GM21786 (cell line): ENCODE measurements around the gene KHDC4.
"Not testable (repeated sequence)": the region's sequence is repeated elsewhere in the genome, so short reads cannot be mapped to it uniquely, and the experiment has no call there.

Experiments
- ATAC-seq: cut with Tn5 transposase; IDR thresholded peaks from one replicate; pipeline ENCODE4 v1.9.1; 2021; ENCODE audit not compliant: unreplicated experiment

The KHDC4 gene

GRCh38 chr1:155941845-155942531, 7.8 kb upstream of the KHDC4 start:
- no peak for ATAC-seq

GRCh38 chr1:155940993-155941844, 7.0 kb upstream of the KHDC4 start, which contains the start of gene RXFP4:
Gene RXFP4 (plus strand): TSS chr1:155941638. CDS start chr1:155941710, 72 bp downstream.
- ATAC-seq = no peak

GRCh38 chr1:155940482-155940992, 6.3 kb upstream of the KHDC4 start:
- no peak for ATAC-seq

GRCh38 chr1:155938220-155938627, 4.0 kb upstream of the KHDC4 start:
- no peak for ATAC-seq

- no peak for ATAC-seq
Observed at GRCh38 chr1:155934936-155935590, 850 bp upstream of the KHDC4 start.

- ATAC-seq = no peak
Observed at GRCh38 chr1:155933591-155934096, 569 bp downstream of the KHDC4 start.

- no peak for ATAC-seq
Observed at GRCh38 chr1:155932487-155932886, 1.7 kb downstream of the KHDC4 start.

GRCh38 chr1:155932081-155932480, 2.1 kb downstream of the KHDC4 start:
- no peak for ATAC-seq

- no peak for ATAC-seq
Observed at GRCh38 chr1:155931332-155932038, 2.7 kb downstream of the KHDC4 start.

GRCh38 chr1:155930725-155931124, 3.5 kb downstream of the KHDC4 start:
- ATAC-seq = not testable (repeated sequence)

- no peak for ATAC-seq
Observed at GRCh38 chr1:155929057-155929456, 5.2 kb downstream of the KHDC4 start.

GRCh38 chr1:155925506-155925905, 8.7 kb downstream of the KHDC4 start:
- no peak for ATAC-seq

- no peak for ATAC-seq
Observed at GRCh38 chr1:155920717-155921116, 13.5 kb downstream of the KHDC4 start.

- ATAC-seq = no peak
Observed at GRCh38 chr1:155919801-155920200, 14.4 kb downstream of the KHDC4 start.

- ATAC-seq = no peak
Observed at GRCh38 chr1:155918660-155919059, 15.6 kb downstream of the KHDC4 start.

- no peak for ATAC-seq
Observed at GRCh38 chr1:155913969-155914757, 20.1 kb downstream of the KHDC4 start.

- ATAC-seq = no peak
Observed at GRCh38 chr1:155912056-155912536, 22.1 kb downstream of the KHDC4 start.

GRCh38 chr1:155911156-155912055, 22.8 kb downstream of the KHDC4 start, which contains the start of gene RIT1:
Gene RIT1 (minus strand): TSS chr1:155911349. CDS start chr1:155910761, 588 bp downstream.
- ATAC-seq = peak; percentile 72
